OCI-M2 (cell line): ENCODE results near the gene UBL4A.

Source experiments
- DNase-seq: peaks from one replicate; lab custom pipeline; 2025; ENCODE audit not compliant: unreplicated experiment; lab: John Stamatoyannopoulos, UW

Gene UBL4A

GRCh38 chrX:154483325-154483724, 3.1 kb downstream of the UBL4A start:
- no peak for DNase-seq

- DNase-seq, result no peak
Measured at GRCh38 chrX:154482786-154483185, 3.6 kb downstream of the UBL4A start.

- no peak for DNase-seq
Measured at GRCh38 chrX:154481911-154482601, 4.4 kb downstream of the UBL4A start.

- no peak for DNase-seq
Measured at GRCh38 chrX:154481195-154481594, 5.2 kb downstream of the UBL4A start.

GRCh38 chrX:154478728-154479622, 7.4 kb downstream of the UBL4A start, which contains the start of gene LAGE3:
TSS of gene LAGE3 (minus strand) at chrX:154479281. CDS start at chrX:154478915, 366 bp downstream.
- peak; percentile 57 for DNase-seq

- no peak for DNase-seq
Measured at GRCh38 chrX:154477891-154478477, 8.4 kb downstream of the UBL4A start.

- no peak for DNase-seq
Measured at GRCh38 chrX:154476821-154477220, 9.6 kb downstream of the UBL4A start.

GRCh38 chrX:154473683-154474082, 12.7 kb downstream of the UBL4A start:
- DNase-seq, result no peak

- no peak for DNase-seq
Measured at GRCh38 chrX:154472685-154473632, 13.5 kb downstream of the UBL4A start.

- no peak for DNase-seq
Measured at GRCh38 chrX:154471839-154472684, 14.4 kb downstream of the UBL4A start.

- no peak for DNase-seq
Measured at GRCh38 chrX:154470914-154471568, 15.4 kb downstream of the UBL4A start.

GRCh38 chrX:154470434-154470833, 16.0 kb downstream of the UBL4A start:
- no peak for DNase-seq

- no peak for DNase-seq
Measured at GRCh38 chrX:154469880-154470279, 16.5 kb downstream of the UBL4A start.

- DNase-seq, result no peak
Measured at GRCh38 chrX:154469114-154469513, 17.3 kb downstream of the UBL4A start.

- no peak for DNase-seq
Measured at GRCh38 chrX:154468217-154468616, 18.2 kb downstream of the UBL4A start.

- DNase-seq, result no peak
Measured at GRCh38 chrX:154467556-154467955, 18.9 kb downstream of the UBL4A start.

GRCh38 chrX:154466907-154467306, 19.5 kb downstream of the UBL4A start:
- no peak for DNase-seq

GRCh38 chrX:154466036-154466435, 20.4 kb downstream of the UBL4A start:
- DNase-seq, result no peak

GRCh38 chrX:154465601-154466000, 20.8 kb downstream of the UBL4A start:
- DNase-seq, result no peak
